ENCODE results near the gene BMP6.

Gene BMP6

DNA sequence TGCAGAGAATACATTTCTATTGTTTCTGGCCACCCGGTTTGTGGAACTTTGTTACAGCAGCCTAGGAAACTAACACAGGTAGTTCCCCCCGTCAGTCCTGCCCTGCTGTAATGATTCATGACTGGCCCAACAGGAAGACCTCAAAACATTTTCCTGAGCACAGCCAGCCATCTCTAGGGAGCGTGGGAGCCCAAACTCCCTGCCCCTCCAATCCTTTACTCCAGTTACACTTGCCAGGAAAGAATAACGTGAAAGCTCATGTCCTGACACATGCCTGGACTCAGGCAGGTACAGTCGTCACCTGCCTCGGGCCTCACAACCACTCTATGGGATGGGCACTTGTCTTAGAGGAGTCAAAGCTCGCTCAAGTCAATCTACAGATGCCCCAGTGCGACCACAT lies 176.3 kb downstream of the BMP6 start:
- H3K27me3 ChIP-seq (ENCODE audit: insufficient read depth, low read length, poor library complexity) = no peaks in the 10 kb centered on the region
- no peaks in the 10 kb centered on the region for H3K9me3 ChIP-seq (ENCODE audit: insufficient read depth, low read length, severe bottlenecking)
- no peak overlapping the region for H3K4me3 ChIP-seq (ENCODE audit: low read depth in 1 of 2, low read length in 2 of 2)
- H3K27ac ChIP-seq (ENCODE audit: low read length) = no peak overlapping the region
- TF ChIP-seq, protein P1, sequence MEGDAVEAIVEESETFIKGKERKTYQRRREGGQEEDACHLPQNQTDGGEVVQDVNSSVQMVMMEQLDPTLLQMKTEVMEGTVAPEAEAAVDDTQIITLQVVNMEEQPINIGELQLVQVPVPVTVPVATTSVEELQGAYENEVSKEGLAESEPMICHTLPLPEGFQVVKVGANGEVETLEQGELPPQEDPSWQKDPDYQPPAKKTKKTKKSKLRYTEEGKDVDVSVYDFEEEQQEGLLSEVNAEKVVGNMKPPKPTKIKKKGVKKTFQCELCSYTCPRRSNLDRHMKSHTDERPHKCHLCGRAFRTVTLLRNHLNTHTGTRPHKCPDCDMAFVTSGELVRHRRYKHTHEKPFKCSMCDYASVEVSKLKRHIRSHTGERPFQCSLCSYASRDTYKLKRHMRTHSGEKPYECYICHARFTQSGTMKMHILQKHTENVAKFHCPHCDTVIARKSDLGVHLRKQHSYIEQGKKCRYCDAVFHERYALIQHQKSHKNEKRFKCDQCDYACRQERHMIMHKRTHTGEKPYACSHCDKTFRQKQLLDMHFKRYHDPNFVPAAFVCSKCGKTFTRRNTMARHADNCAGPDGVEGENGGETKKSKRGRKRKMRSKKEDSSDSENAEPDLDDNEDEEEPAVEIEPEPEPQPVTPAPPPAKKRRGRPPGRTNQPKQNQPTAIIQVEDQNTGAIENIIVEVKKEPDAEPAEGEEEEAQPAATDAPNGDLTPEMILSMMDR (IDR thresholded peaks at IDR 0.05; ENCODE audit: borderline replicate concordance, extremely low read depth, low read length, poor library complexity, severe bottlenecking) = no peak
- TF ChIP-seq EZH2 (IDR thresholded peaks at IDR 0.05; ENCODE audit: borderline replicate concordance, low read depth, low read length, severe bottlenecking) = no peak
- peaks cover 85% of the 10 kb centered on the region for H3K36me3 ChIP-seq (ENCODE audit: insufficient read depth, low read length)
- no peak overlapping the region for H3K9ac ChIP-seq (ENCODE audit: low read depth, low read length)
- ATAC-seq (ENCODE audit: insufficient read depth, low read depth) (no peak), DNase-seq (no peak)
- H3K4me1 ChIP-seq (ENCODE audit: insufficient read depth, low read length) = peaks cover 2% of the 10 kb centered on the region
- no peak overlapping the region for H2AFZ ChIP-seq (ENCODE audit: low read depth, low read length)
- peaks cover 32% of the 10 kb centered on the region; the same call in 1 of the 2 replicates for H4K20me1 ChIP-seq (ENCODE audit: insufficient read depth, low read length)
- no peak overlapping the region for H3K4me2 ChIP-seq (ENCODE audit: insufficient read depth, low read length)
- peaks cover 43% of the 10 kb centered on the region for H3K79me2 ChIP-seq (ENCODE audit: insufficient read depth, low read length)

DNA sequence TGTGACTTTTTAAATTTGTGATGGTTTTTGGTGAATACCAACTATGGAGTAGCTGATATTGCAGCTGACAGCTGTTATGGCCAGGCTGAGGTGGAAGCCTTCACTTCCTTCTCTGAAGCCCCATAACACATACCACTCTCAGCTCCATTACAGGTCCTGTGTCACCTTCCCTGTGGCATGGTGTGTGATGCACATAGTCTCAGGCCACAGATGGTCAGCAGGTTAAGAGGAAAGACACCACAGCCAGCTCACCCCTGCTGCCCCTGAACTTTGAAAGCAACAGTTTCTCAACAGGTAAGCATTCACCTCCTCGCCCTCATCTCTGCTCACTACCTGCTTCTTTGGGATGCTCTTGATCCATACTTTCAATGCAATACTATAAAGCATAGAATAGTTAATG lies 177.0 kb downstream of the BMP6 start:
- Histone ChIP-seq H3K27ac (ENCODE audit: low read length) (no peak overlapping the region), H3K4me1 (ENCODE audit: insufficient read depth, low read length) (peaks cover 9% of the 10 kb centered on the region), H2AFZ (ENCODE audit: low read depth, low read length) (no peak overlapping the region), H3K9ac (ENCODE audit: low read depth, low read length) (no peak overlapping the region), H3K4me2 (ENCODE audit: insufficient read depth, low read length) (no peak overlapping the region), H3K79me2 (ENCODE audit: insufficient read depth, low read length) (peaks cover 50% of the 10 kb centered on the region), H3K4me3 (ENCODE audit: low read depth in 1 of 2, low read length in 2 of 2) (no peak overlapping the region), H3K27me3 (ENCODE audit: insufficient read depth, low read length, poor library complexity) (no peaks in the 10 kb centered on the region), H3K36me3 (ENCODE audit: insufficient read depth, low read length) (peaks cover 85% of the 10 kb centered on the region), H3K9me3 (ENCODE audit: insufficient read depth, low read length, severe bottlenecking) (no peaks in the 10 kb centered on the region), H4K20me1 (ENCODE audit: insufficient read depth, low read length) (peaks cover 38% of the 10 kb centered on the region; the same call in 1 of the 2 replicates)
- no peak for TF ChIP-seq EZH2 (IDR thresholded peaks at IDR 0.05; ENCODE audit: borderline replicate concordance, low read depth, low read length, severe bottlenecking)
- TF ChIP-seq, protein P1 (IDR thresholded peaks at IDR 0.05; ENCODE audit: borderline replicate concordance, extremely low read depth, low read length, poor library complexity, severe bottlenecking) = no peak
- DNase-seq (no peak), ATAC-seq (ENCODE audit: insufficient read depth, low read depth) (no peak)

DNA sequence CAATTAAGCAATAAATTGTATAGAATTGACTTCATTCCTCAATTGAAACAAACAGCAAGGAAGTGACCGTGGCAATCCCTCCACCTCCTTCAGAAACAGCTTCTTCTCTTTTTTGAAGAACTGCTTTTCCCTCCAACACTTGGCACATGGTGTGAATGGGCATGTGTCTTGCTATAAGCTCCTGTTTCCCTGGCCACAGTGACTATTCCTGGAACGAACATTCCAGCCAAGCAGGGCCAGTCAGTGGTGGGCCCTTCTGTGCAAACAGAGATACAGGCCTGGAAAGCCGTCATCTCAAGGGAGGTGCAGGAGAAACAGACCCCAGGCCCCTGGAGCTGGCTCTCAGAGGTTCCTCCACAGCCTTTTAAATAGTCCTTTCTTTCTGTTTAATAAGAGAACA lies 177.8 kb downstream of the BMP6 start:
- Histone ChIP-seq H3K4me2 (ENCODE audit: insufficient read depth, low read length) (no peak overlapping the region), H3K9ac (ENCODE audit: low read depth, low read length) (no peak overlapping the region), H3K36me3 (ENCODE audit: insufficient read depth, low read length) (peaks cover 77% of the 10 kb centered on the region), H2AFZ (ENCODE audit: low read depth, low read length) (no peak overlapping the region), H3K27ac (ENCODE audit: low read length) (no peak overlapping the region), H3K4me1 (ENCODE audit: insufficient read depth, low read length) (peaks cover 13% of the 10 kb centered on the region), H4K20me1 (ENCODE audit: insufficient read depth, low read length) (peaks cover 38% of the 10 kb centered on the region; the same call in 1 of the 2 replicates), H3K4me3 (ENCODE audit: low read depth in 1 of 2, low read length in 2 of 2) (no peak overlapping the region), H3K27me3 (ENCODE audit: insufficient read depth, low read length, poor library complexity) (no peaks in the 10 kb centered on the region), H3K79me2 (ENCODE audit: insufficient read depth, low read length) (peaks cover 58% of the 10 kb centered on the region), H3K9me3 (ENCODE audit: insufficient read depth, low read length, severe bottlenecking) (no peaks in the 10 kb centered on the region)
- no peak for ATAC-seq (ENCODE audit: insufficient read depth, low read depth)
- no peak for DNase-seq
- no peak for TF ChIP-seq EZH2 (IDR thresholded peaks at IDR 0.05; ENCODE audit: borderline replicate concordance, low read depth, low read length, severe bottlenecking)
- TF ChIP-seq, protein P1 (IDR thresholded peaks at IDR 0.05; ENCODE audit: borderline replicate concordance, extremely low read depth, low read length, poor library complexity, severe bottlenecking) = no peak
